WTC11 (cell line): ENCODE data around the gene RNF149. TPM values are rescaled to one million over a fixed set of nuclear protein-coding genes. Genes with fewer than 3 reads are reported as not detected.

ENCODE experiments used
- ATAC-seq: fragments of 200-7000 bp; cut with Tn5 transposase; 2 replicates; pipeline ENCODE4 v1.10.0; 2021; ENCODE audit warnings: mild to moderate bottlenecking, moderate library complexity
- CTCF ChIA-PET: fragments of 300-600 bp; sonication (Branson Sonifier 250); formaldehyde crosslinking; loops from one replicate; lab custom pipeline; 2021; ENCODE audit warnings: antibody characterized with exemption; lab: Charles Lee
- POLR2A ChIA-PET: fragments of 350-600 bp; sonication (Branson Sonifier 250); formaldehyde crosslinking; loops from one replicate; lab custom pipeline; 2021; ENCODE audit warnings: antibody characterized with exemption; lab: Charles Lee
- DNase-seq: peaks from one replicate; pipeline ENCODE4 v3.0.0; 2021; ENCODE audit warnings: low spot score
- H3K27ac Mint-ChIP-seq: 2 replicates; pipeline ENCODE4 v1.8.0; 2021; ENCODE audit warnings: mixed read lengths
- H3K27me3 Mint-ChIP-seq: 2 replicates; pipeline ENCODE4 v1.8.0; 2021; ENCODE audit warnings: low read depth, mild to moderate bottlenecking, moderate library complexity, mixed read lengths
- H3K36me3 Mint-ChIP-seq: 2 replicates; pipeline ENCODE4 v1.8.0; 2021; ENCODE audit warnings: mixed read lengths
- H3K4me1 Mint-ChIP-seq: 2 replicates; pipeline ENCODE4 v1.8.0; 2022; ENCODE audit warnings: mixed read lengths
- H3K4me3 Mint-ChIP-seq: 2 replicates; pipeline ENCODE4 v1.8.0; 2021; ENCODE audit warnings: mild to moderate bottlenecking, moderate library complexity, mixed read lengths
- H3K9me3 Mint-ChIP-seq: 2 replicates; pipeline ENCODE4 v1.8.0; 2021; ENCODE audit warnings: mixed read lengths
- FOXK1 ChIP-seq: sonication (generic); formaldehyde crosslinking; IDR thresholded peaks from 2 replicates; pipeline ENCODE4 v1.8.0; 2022; ENCODE audit warnings: mild to moderate bottlenecking, moderate library complexity, missing genetic modification reagents
- NFE2L1 ChIP-seq: sonication (generic); formaldehyde crosslinking; IDR thresholded peaks from 2 replicates; pipeline ENCODE4 v1.8.1; 2023; ENCODE audit warnings: missing genetic modification reagents
- PRDM15 ChIP-seq: sonication (generic); formaldehyde crosslinking; IDR thresholded peaks from 2 replicates; pipeline ENCODE4 v1.8.0; 2022; ENCODE audit warnings: missing genetic modification reagents
- RELA ChIP-seq: sonication (generic); formaldehyde crosslinking; IDR thresholded peaks from 2 replicates; pipeline ENCODE4 v1.8.1; 2022; ENCODE audit warnings: missing genetic modification reagents, mild to moderate bottlenecking, borderline replicate concordance
- SMAD4 ChIP-seq: sonication (generic); formaldehyde crosslinking; IDR thresholded peaks from 2 replicates; pipeline ENCODE4 v1.8.0; 2022; ENCODE audit warnings: mild to moderate bottlenecking, missing genetic modification reagents
- ZMAT4 ChIP-seq: fragments of 250-450 bp; sonication (Bioruptor Pico); IDR thresholded peaks from 2 replicates; pipeline ENCODE4 v1.9.0; 2021; ENCODE audit warnings: mild to moderate bottlenecking
- ZNF138 ChIP-seq: sonication (generic); formaldehyde crosslinking; conservative IDR thresholded peaks from 2 replicates; pipeline ENCODE4 v1.8.1; 2022; ENCODE audit warnings: mild to moderate bottlenecking, moderate library complexity, missing genetic modification reagents
- ZNF219 ChIP-seq: sonication (generic); formaldehyde crosslinking; IDR thresholded peaks from 2 replicates; pipeline ENCODE4 v1.8.0; 2023; ENCODE audit warnings: missing genetic modification reagents, mild to moderate bottlenecking, borderline replicate concordance
- total RNA-seq: library from RNA; stranded (reverse); gene quantifications from 3 replicates; pipeline ENCODE4 v1.2.3, GENCODE V29; 2021
- TF ChIP-seq, protein P1 (sequence below): sonication (generic); formaldehyde crosslinking; IDR thresholded peaks from 2 replicates; pipeline ENCODE4 v1.8.1; 2023; ENCODE audit warnings: mild to moderate bottlenecking, missing genetic modification reagents, borderline replicate concordance
- TF ChIP-seq, protein P2 (sequence below): sonication (generic); formaldehyde crosslinking; IDR thresholded peaks from 2 replicates; pipeline ENCODE4 v1.8.0; 2022; ENCODE audit warnings: mild to moderate bottlenecking, missing genetic modification reagents
- TF ChIP-seq, protein P3 (sequence below): sonication (generic); formaldehyde crosslinking; IDR thresholded peaks from 2 replicates; pipeline ENCODE4 v1.8.1; 2022; ENCODE audit warnings: mild to moderate bottlenecking, missing genetic modification reagents, moderate library complexity, borderline replicate concordance
- TF ChIP-seq, protein P4 (sequence below): sonication (generic); formaldehyde crosslinking; IDR thresholded peaks from 2 replicates; pipeline ENCODE4 v1.8.0; 2022; ENCODE audit warnings: mild to moderate bottlenecking, missing genetic modification reagents

RNF149 gene
- total RNA-seq, 1 experiment from 2014 or later, result 25.6 TPM

DNA sequence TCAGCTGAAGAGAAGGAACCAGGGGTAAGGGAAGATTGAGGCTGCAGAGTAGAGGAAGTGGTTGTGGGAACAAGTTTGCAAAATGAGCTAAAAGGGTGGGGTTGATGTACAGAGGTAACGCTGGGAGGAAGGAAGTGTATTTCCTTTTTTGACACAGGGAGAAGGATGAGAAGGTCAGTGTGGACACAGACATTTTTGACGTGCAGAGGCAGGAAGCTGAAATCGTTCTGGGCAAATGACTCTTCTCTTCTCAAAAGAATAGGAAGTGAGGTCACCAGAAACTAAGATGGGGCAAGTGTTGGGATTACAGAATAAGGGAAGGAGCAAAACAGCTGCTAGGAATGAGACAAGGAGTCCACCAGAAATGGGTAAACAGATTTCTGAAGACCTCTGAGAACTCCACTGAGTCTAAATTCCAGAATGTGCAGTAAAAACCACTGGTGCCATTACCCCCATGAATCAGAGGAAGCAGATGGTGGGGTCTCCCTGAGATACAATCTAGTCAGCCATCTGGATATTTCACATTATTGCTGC is 20.0 kb upstream of the RNF149 start:
- ATAC-seq, result no peak
- no peaks in the 10 kb centered on the region; the same call in 1 of the 2 replicates for H3K36me3 Mint-ChIP-seq
- H3K27ac Mint-ChIP-seq, result no peak overlapping the region
- peaks cover 3% of the 10 kb centered on the region for H3K4me1 Mint-ChIP-seq
- POLR2A ChIA-PET, result no interaction called here
- CTCF ChIA-PET, result interaction anchor here (3.3 kb wide), 1 partner anchor 13 kb away, joined by 27 read pairs; no protein-coding TSS in a partner anchor
- TF ChIP-seq SMAD4 (CRISPR knock-in tag) (no peak), NFE2L1 (no peak), RELA (CRISPR knock-in tag) (no peak), ZNF138 (no peak), PRDM15 (CRISPR knock-in tag) (no peak), FOXK1 (CRISPR knock-in tag) (no peak), ZMAT4 (no peak), ZNF219 (CRISPR knock-in tag) (no peak)
- TF ChIP-seq, protein P1, sequence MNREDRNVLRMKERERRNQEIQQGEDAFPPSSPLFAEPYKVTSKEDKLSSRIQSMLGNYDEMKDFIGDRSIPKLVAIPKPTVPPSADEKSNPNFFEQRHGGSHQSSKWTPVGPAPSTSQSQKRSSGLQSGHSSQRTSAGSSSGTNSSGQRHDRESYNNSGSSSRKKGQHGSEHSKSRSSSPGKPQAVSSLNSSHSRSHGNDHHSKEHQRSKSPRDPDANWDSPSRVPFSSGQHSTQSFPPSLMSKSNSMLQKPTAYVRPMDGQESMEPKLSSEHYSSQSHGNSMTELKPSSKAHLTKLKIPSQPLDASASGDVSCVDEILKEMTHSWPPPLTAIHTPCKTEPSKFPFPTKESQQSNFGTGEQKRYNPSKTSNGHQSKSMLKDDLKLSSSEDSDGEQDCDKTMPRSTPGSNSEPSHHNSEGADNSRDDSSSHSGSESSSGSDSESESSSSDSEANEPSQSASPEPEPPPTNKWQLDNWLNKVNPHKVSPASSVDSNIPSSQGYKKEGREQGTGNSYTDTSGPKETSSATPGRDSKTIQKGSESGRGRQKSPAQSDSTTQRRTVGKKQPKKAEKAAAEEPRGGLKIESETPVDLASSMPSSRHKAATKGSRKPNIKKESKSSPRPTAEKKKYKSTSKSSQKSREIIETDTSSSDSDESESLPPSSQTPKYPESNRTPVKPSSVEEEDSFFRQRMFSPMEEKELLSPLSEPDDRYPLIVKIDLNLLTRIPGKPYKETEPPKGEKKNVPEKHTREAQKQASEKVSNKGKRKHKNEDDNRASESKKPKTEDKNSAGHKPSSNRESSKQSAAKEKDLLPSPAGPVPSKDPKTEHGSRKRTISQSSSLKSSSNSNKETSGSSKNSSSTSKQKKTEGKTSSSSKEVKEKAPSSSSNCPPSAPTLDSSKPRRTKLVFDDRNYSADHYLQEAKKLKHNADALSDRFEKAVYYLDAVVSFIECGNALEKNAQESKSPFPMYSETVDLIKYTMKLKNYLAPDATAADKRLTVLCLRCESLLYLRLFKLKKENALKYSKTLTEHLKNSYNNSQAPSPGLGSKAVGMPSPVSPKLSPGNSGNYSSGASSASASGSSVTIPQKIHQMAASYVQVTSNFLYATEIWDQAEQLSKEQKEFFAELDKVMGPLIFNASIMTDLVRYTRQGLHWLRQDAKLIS (CRISPR knock-in tag), result no peak
- TF ChIP-seq, protein P2, sequence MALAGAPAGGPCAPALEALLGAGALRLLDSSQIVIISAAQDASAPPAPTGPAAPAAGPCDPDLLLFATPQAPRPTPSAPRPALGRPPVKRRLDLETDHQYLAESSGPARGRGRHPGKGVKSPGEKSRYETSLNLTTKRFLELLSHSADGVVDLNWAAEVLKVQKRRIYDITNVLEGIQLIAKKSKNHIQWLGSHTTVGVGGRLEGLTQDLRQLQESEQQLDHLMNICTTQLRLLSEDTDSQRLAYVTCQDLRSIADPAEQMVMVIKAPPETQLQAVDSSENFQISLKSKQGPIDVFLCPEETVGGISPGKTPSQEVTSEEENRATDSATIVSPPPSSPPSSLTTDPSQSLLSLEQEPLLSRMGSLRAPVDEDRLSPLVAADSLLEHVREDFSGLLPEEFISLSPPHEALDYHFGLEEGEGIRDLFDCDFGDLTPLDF, result no peak
- TF ChIP-seq, protein P3, sequence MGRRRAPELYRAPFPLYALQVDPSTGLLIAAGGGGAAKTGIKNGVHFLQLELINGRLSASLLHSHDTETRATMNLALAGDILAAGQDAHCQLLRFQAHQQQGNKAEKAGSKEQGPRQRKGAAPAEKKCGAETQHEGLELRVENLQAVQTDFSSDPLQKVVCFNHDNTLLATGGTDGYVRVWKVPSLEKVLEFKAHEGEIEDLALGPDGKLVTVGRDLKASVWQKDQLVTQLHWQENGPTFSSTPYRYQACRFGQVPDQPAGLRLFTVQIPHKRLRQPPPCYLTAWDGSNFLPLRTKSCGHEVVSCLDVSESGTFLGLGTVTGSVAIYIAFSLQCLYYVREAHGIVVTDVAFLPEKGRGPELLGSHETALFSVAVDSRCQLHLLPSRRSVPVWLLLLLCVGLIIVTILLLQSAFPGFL (CRISPR knock-in tag), result no peak
- TF ChIP-seq, protein P4, sequence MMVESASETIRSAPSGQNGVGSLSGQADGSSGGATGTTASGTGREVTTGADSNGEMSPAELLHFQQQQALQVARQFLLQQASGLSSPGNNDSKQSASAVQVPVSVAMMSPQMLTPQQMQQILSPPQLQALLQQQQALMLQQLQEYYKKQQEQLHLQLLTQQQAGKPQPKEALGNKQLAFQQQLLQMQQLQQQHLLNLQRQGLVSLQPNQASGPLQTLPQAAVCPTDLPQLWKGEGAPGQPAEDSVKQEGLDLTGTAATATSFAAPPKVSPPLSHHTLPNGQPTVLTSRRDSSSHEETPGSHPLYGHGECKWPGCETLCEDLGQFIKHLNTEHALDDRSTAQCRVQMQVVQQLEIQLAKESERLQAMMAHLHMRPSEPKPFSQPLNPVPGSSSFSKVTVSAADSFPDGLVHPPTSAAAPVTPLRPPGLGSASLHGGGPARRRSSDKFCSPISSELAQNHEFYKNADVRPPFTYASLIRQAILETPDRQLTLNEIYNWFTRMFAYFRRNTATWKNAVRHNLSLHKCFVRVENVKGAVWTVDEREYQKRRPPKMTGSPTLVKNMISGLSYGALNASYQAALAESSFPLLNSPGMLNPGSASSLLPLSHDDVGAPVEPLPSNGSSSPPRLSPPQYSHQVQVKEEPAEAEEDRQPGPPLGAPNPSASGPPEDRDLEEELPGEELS (CRISPR knock-in tag), result no peak
- TF ChIP-seq, all 79 proteins: peak for 0
- H3K4me3 Mint-ChIP-seq, result no peak overlapping the region
- H3K9me3 Mint-ChIP-seq, result no peaks in the 10 kb centered on the region
- no peaks in the 10 kb centered on the region for H3K27me3 Mint-ChIP-seq
- DNase-seq, result no peak
